Measurements from ENCODE around the gene SETBP1. TPM values are rescaled to one million over a fixed set of nuclear protein-coding genes. Genes with fewer than 3 reads are reported as not detected.
A peak's percentile ranks its signal among the peaks of the same experiment; 100 is the strongest.

SETBP1 gene
- total RNA-seq, 4 donors from 2014 or later: 16.2 to 33.6 (median 24.4) TPM

GRCh38 chr18:44759925-44760342 is 79.2 kb downstream of the SETBP1 start:
- Histone ChIP-seq H3K27me3 (no peaks in the 10 kb centered on the region), H3K4me3 (no peak overlapping the region), H3K9me3 (no peaks in the 10 kb centered on the region), H3K27ac (peak overlapping the region; percentile 47 to 60 (median 54)), H3K36me3 (no peaks in the 10 kb centered on the region), H3K4me1 (peaks cover 5 to 32% (median 9%) of the 10 kb centered on the region in 4 donors)
- no peak for DNase-seq
- WGBS, 2 donors (ENCODE audit: low coverage in 1 of 2): 82 to 90% methylated on average over 1 of the region's 1 CpG
- TF ChIP-seq EP300 (IDR thresholded peaks at IDR 0.05; ENCODE audit: low read depth): no peak
- no peak for TF ChIP-seq CTCF (IDR thresholded peaks at IDR 0.05)
- no peak for TF ChIP-seq POLR2A (IDR thresholded peaks at IDR 0.05)
- no peak for TF ChIP-seq POLR2AphosphoS5 (IDR thresholded peaks at IDR 0.05)
- in situ Hi-C loops (cut with MboI; ENCODE audit: low pct_ligation_motif_present in 1 of 4, low pct_unique_long_range_greater_than_20kb in 1 of 4, low sequenced_read_pairs in 3 of 4) (no loop called here), intact Hi-C loops (cut with DNase I; ENCODE audit: low total_unique reads) (no loop called here)

GRCh38 chr18:44761812-44762211 is 81.1 kb downstream of the SETBP1 start:
- peak overlapping the region in 2 of 4 donors; percentile 6 to 30 for H3K27ac ChIP-seq
- intact Hi-C loops (cut with DNase I; ENCODE audit: low total_unique reads) (no loop called here), in situ Hi-C loops (cut with MboI; ENCODE audit: low pct_ligation_motif_present in 1 of 4, low pct_unique_long_range_greater_than_20kb in 1 of 4, low sequenced_read_pairs in 3 of 4) (no loop called here)
- no peaks in the 10 kb centered on the region for H3K36me3 ChIP-seq
- H3K9me3 ChIP-seq: no peaks in the 10 kb centered on the region
- H3K27me3 ChIP-seq: no peaks in the 10 kb centered on the region
- H3K4me1 ChIP-seq: peaks cover 5 to 47% (median 12%) of the 10 kb centered on the region in 4 donors
- 42 to 100% methylated on average over 1 to 3 of the region's 3 CpGs for WGBS, 2 donors (ENCODE audit: low coverage in 1 of 2)
- peak; percentile 38 for DNase-seq
- TF ChIP-seq EP300 (IDR thresholded peaks at IDR 0.05; ENCODE audit: low read depth): no peak
- no peak for TF ChIP-seq POLR2AphosphoS5 (IDR thresholded peaks at IDR 0.05)
- TF ChIP-seq CTCF (IDR thresholded peaks at IDR 0.05): no peak
- no peak for TF ChIP-seq POLR2A (IDR thresholded peaks at IDR 0.05)
- no peak overlapping the region for H3K4me3 ChIP-seq

GRCh38 chr18:44763327-44763726 is 82.6 kb downstream of the SETBP1 start:
- intact Hi-C loops (cut with DNase I; ENCODE audit: low total_unique reads): no loop called here
- H3K36me3 ChIP-seq: no peaks in the 10 kb centered on the region
- no peaks in the 10 kb centered on the region for H3K9me3 ChIP-seq
- 94 to 95% methylated on average over 6 to 8 of the region's 8 CpGs for WGBS, 2 donors (ENCODE audit: low coverage in 1 of 2)
- H3K4me1 ChIP-seq: peaks cover 5 to 44% (median 12%) of the 10 kb centered on the region in 4 donors
- no peaks in the 10 kb centered on the region for H3K27me3 ChIP-seq
- TF ChIP-seq POLR2AphosphoS5 (IDR thresholded peaks at IDR 0.05) (no peak), EP300 (IDR thresholded peaks at IDR 0.05; ENCODE audit: low read depth) (no peak), CTCF (IDR thresholded peaks at IDR 0.05) (no peak), POLR2A (IDR thresholded peaks at IDR 0.05) (no peak)
- no peak overlapping the region for H3K4me3 ChIP-seq
- in situ Hi-C loops (cut with MboI; ENCODE audit: low pct_ligation_motif_present in 1 of 4, low pct_unique_long_range_greater_than_20kb in 1 of 4, low sequenced_read_pairs in 3 of 4): no loop called here
- no peak for DNase-seq
- H3K27ac ChIP-seq: no peak overlapping the region

- no peaks in the 10 kb centered on the region for H3K36me3 ChIP-seq
- no peak for DNase-seq
- H3K27ac ChIP-seq: peak overlapping the region; percentile 15 to 56 (median 38)
- in situ Hi-C loops (cut with MboI; ENCODE audit: low pct_ligation_motif_present in 1 of 4, low pct_unique_long_range_greater_than_20kb in 1 of 4, low sequenced_read_pairs in 3 of 4) (no loop called here), intact Hi-C loops (cut with DNase I; ENCODE audit: low total_unique reads) (no loop called here)
- WGBS, 2 donors (ENCODE audit: low coverage in 1 of 2): 85 to 93% methylated on average over 3 of the region's 3 CpGs
- peaks cover under 1 to 35% (median 11%) of the 10 kb centered on the region in 4 donors for H3K4me1 ChIP-seq
- H3K27me3 ChIP-seq: no peaks in the 10 kb centered on the region
- no peak for TF ChIP-seq POLR2A (IDR thresholded peaks at IDR 0.05)
- TF ChIP-seq POLR2AphosphoS5 (IDR thresholded peaks at IDR 0.05): no peak
- TF ChIP-seq CTCF (IDR thresholded peaks at IDR 0.05): no peak
- no peak for TF ChIP-seq EP300 (IDR thresholded peaks at IDR 0.05; ENCODE audit: low read depth)
- H3K4me3 ChIP-seq: no peak overlapping the region
- H3K9me3 ChIP-seq: no peaks in the 10 kb centered on the region
Measured at GRCh38 chr18:44764863-44765262, 84.2 kb downstream of the SETBP1 start.
